ENCODE results near the gene SEC14L1. TPM values are rescaled to one million over a fixed set of nuclear protein-coding genes. Genes with fewer than 3 reads are reported as not detected.
A peak's percentile ranks its signal among the peaks of the same experiment; 100 is the strongest.

The SEC14L1 gene
- total RNA-seq, 4 donors from 2014 or later = 38.4 to 86.1 (median 40.1) TPM

DNA sequence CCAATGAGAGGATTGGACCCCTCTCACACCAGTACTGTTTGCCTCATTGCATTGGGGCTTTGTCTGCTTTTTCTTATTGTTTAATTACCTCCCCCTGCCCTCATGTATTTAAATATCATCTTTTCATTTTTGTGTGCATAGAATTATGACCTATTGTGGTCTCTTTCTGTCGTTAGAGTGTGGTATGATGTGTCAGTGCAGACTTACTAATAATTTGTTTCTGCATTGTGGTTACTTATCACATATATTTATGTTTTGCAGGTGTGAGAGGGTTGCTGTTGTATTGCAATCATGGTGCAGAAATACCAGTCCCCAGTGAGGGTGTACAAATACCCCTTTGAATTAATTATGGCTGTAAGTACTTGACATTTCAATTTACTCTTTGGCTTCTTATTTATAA is 2.5 kb downstream of the SEC14L1 start:
- peak overlapping the region in 3 of 4 donors; percentile 22 to 98 (median 60) for H3K27ac ChIP-seq

DNA sequence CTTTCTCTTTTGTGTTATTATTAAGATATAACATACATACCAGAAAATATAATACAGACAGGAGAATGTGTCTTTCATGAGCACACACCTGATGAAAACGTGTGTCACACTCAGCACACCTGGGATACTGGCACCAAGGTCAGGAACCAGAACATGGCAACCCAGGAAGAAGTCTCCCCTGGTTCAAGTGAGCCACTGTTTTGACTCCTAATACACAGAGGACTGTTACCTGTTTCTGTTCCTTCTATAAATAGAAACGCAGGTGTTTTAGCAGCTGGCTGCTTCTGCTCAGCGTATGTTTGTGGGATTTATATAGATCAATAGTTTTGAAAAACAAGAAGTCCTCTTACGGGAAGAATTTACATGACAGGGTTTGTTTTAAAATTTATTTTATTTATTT is 3.5 kb downstream of the SEC14L1 start:
- no peak for ATAC-seq
- no peaks in the 10 kb centered on the region for H3K9me3 ChIP-seq
- peak overlapping the region in 1 of 2 donors; percentile 98 for H3K4me3 ChIP-seq
- WGBS, 2 donors (ENCODE audit: low coverage in 1 of 2) = 75 to 89% methylated on average over 4 of the region's 4 CpGs
- H3K27me3 ChIP-seq = no peaks in the 10 kb centered on the region
- H3K4me1 ChIP-seq = peaks cover 4 to 82% (median 21%) of the 10 kb centered on the region in 3 donors
- TF ChIP-seq, protein P1, sequence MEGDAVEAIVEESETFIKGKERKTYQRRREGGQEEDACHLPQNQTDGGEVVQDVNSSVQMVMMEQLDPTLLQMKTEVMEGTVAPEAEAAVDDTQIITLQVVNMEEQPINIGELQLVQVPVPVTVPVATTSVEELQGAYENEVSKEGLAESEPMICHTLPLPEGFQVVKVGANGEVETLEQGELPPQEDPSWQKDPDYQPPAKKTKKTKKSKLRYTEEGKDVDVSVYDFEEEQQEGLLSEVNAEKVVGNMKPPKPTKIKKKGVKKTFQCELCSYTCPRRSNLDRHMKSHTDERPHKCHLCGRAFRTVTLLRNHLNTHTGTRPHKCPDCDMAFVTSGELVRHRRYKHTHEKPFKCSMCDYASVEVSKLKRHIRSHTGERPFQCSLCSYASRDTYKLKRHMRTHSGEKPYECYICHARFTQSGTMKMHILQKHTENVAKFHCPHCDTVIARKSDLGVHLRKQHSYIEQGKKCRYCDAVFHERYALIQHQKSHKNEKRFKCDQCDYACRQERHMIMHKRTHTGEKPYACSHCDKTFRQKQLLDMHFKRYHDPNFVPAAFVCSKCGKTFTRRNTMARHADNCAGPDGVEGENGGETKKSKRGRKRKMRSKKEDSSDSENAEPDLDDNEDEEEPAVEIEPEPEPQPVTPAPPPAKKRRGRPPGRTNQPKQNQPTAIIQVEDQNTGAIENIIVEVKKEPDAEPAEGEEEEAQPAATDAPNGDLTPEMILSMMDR (IDR thresholded peaks at IDR 0.05) = no peak
- TF ChIP-seq EP300 (IDR thresholded peaks at IDR 0.05) (no peak), POLR2A (IDR thresholded peaks at IDR 0.05) (no peak), POLR2AphosphoS5 (IDR thresholded peaks at IDR 0.05) (no peak)
- peaks cover 0 to 49% of the 10 kb centered on the region in 2 donors for H3K36me3 ChIP-seq
- peak overlapping the region in 3 of 4 donors; percentile 22 to 98 (median 60) for H3K27ac ChIP-seq

More for the DNA sequence above, 2.5 kb downstream of the SEC14L1 start:
- Histone ChIP-seq H3K9me3 (no peaks in the 10 kb centered on the region), H3K36me3 (peaks cover 0 to 40% of the 10 kb centered on the region in 2 donors), H3K4me1 (peaks cover 4 to 74% (median 17%) of the 10 kb centered on the region in 3 donors), H3K27me3 (no peaks in the 10 kb centered on the region), H3K4me3 (peak overlapping the region in 1 of 2 donors; percentile 98)
- TF ChIP-seq POLR2AphosphoS5 (IDR thresholded peaks at IDR 0.05) (no peak), POLR2A (IDR thresholded peaks at IDR 0.05) (no peak), EP300 (IDR thresholded peaks at IDR 0.05) (no peak)
- TF ChIP-seq, protein P1 (IDR thresholded peaks at IDR 0.05) = no peak
- ATAC-seq = no peak
- 25 to 38% methylated on average over 1 of the region's 1 CpG for WGBS, 2 donors (ENCODE audit: low coverage in 1 of 2)

DNA sequence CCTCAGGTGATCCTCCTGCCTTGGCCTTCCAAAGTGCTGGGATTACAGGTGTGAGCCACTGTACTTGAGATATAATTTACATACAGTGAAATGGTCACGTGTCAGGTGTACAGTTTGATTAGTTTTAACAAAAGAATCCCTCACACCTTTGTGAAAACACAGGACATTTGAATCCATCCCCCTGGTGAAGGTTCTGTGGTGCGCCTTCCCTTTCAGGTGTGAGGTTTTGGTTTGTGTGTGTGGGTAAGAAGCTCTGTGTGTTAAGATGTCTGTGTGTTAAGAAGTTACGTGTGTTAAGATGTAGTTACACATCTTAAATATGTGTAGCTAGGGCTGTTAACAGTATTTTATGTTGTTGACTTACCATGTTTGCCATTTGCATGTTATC is 4.4 kb downstream of the SEC14L1 start:
- WGBS, 2 donors (ENCODE audit: low coverage in 1 of 2) = 78 to 90% methylated on average over 3 of the region's 3 CpGs
- Histone ChIP-seq H3K27ac (peak overlapping the region in 3 of 4 donors; percentile 60 to 98 (median 82)), H3K9me3 (no peaks in the 10 kb centered on the region), H3K36me3 (peaks cover 0 to 58% of the 10 kb centered on the region in 2 donors), H3K4me1 (peaks cover 4 to 81% (median 21%) of the 10 kb centered on the region in 3 donors), H3K27me3 (no peaks in the 10 kb centered on the region), H3K4me3 (peak overlapping the region in 1 of 2 donors; percentile 98)
- ATAC-seq = no peak
- TF ChIP-seq POLR2A (IDR thresholded peaks at IDR 0.05) (no peak), EP300 (IDR thresholded peaks at IDR 0.05) (no peak)

DNA sequence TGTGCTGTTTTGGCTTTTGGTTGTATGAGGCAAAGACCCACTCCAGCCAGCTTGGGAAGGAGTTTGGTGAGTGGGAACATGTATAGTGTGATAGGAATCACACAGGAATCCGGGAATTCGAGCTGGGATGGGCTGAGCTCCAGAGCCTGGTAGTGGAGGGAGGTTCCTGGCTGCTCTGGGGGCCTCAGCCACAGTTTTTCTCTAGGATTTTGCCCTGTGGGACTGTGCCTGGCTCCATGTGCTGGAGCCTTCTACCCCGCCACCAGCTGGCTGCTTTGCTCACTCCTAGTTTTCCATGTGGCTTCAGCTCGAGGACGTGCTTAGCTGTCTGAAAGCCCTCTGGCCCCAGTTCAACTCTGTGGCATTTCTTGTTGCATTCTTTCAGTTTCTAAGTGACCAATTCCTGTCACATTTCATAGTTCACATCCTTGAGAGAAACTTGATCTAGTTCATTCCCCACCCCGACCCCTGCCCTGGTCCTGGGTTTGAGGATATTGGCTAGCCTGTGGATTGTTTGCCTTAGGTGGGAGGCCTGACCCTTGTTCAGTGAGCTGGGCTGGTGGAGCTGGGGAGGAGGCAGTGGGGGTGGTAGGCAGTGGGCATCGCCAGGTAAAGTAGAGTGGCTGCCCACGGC is 5.0 kb downstream of the SEC14L1 start:
- 5 to 19% methylated on average over 4 to 6 of the region's 8 CpGs for WGBS, 2 donors (ENCODE audit: low coverage in 1 of 2)
- Histone ChIP-seq H3K36me3 (peaks cover 0 to 63% of the 10 kb centered on the region in 2 donors), H3K27me3 (no peaks in the 10 kb centered on the region), H3K4me1 (peaks cover 4 to 85% (median 21%) of the 10 kb centered on the region in 3 donors), H3K27ac (peak overlapping the region; percentile 13 to 98 (median 71)), H3K4me3 (peak overlapping the region in 1 of 2 donors; percentile 98), H3K9me3 (no peaks in the 10 kb centered on the region)
- peak; percentile 55 for TF ChIP-seq POLR2AphosphoS5 (IDR thresholded peaks at IDR 0.05)
- TF ChIP-seq, protein P1 (IDR thresholded peaks at IDR 0.05) = peak in 3 of 4 experiments; percentile 20 to 41 (median 28)
- no peak for TF ChIP-seq POLR2A (IDR thresholded peaks at IDR 0.05)
- ATAC-seq = peak; percentile 60

DNA sequence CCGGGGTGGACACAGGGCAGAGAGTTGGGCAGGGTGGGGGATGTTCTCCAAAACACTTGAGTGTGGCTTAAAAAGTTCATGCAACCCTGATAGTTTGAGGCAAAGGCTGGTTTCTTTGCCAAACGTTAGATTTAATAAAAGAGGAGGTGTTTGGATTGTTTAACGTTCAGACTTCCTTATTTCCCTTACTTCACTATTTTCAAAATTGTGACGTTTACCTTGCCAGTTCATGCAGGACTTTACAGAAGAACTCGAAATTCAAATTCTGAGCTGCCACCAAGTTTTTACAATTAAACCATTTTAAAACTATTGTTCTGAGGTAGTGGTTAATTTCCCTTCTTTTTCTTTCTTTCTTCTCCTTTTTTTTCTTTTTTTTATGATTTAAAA is 5.5 kb downstream of the SEC14L1 start:
- H3K27me3 ChIP-seq = no peaks in the 10 kb centered on the region
- WGBS, 2 donors (ENCODE audit: low coverage in 1 of 2) = 28 to 48% methylated on average over 4 to 5 of the region's 5 CpGs
- H3K4me3 ChIP-seq = peak overlapping the region in 1 of 2 donors; percentile 98
- H3K36me3 ChIP-seq = peaks cover 0 to 63% of the 10 kb centered on the region in 2 donors
- TF ChIP-seq EP300 (IDR thresholded peaks at IDR 0.05) (no peak), POLR2AphosphoS5 (IDR thresholded peaks at IDR 0.05) (no peak), POLR2A (IDR thresholded peaks at IDR 0.05) (no peak)
- TF ChIP-seq, protein P1 (IDR thresholded peaks at IDR 0.05) = no peak
- H3K27ac ChIP-seq = peak overlapping the region; percentile 13 to 98 (median 71)
- H3K4me1 ChIP-seq = peaks cover 4 to 90% (median 21%) of the 10 kb centered on the region in 3 donors
- H3K9me3 ChIP-seq = no peaks in the 10 kb centered on the region
- no peak for ATAC-seq
